ENCODE data around the gene COBL.

Gene COBL

DNA sequence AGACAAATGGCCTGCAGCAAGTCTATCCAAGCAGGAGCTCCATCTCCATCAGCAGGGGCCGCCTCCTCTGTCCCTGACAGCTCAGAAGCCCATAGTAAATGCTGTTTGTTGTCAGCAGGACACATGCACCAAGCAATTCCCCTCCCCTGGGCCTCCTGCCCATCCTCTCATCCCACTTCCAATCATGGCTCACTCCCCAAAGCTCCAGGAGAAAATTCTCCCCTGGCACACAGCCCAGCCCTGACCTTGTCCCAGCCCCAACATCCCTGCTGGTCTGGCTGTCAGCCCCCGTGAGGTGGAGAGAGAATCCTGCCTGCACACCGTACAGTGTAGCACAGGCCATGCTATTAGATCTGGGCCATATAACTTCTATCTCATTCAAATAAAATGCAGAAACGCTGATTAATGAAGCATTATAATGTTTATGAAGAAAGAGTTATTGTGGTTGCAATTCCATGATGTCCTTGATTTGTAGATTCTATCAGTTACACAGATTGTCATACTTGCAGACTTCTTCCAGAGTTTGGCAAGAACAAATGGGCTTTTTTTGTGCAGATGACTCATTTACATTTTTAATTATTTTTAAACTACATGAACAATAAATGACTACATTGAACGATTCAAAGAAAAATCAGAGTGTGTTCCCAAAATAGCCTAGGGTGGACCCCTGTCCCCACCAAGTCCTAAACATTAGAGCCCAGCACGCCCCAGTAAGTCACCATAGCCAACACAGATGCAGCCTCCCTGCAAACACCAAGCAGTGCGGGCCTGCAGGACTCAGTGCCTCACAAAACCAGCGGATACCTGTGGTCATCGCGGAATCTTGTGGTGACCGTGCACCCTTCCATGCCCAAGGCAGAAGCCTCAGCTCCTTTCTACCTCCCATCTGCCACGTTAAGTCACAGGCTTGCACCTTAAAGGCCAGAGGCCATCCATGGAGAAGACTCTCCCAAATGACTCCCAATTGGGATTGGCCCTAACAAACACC, 70.1 kb downstream of the COBL start:
- no peak for DNase-seq

DNA sequence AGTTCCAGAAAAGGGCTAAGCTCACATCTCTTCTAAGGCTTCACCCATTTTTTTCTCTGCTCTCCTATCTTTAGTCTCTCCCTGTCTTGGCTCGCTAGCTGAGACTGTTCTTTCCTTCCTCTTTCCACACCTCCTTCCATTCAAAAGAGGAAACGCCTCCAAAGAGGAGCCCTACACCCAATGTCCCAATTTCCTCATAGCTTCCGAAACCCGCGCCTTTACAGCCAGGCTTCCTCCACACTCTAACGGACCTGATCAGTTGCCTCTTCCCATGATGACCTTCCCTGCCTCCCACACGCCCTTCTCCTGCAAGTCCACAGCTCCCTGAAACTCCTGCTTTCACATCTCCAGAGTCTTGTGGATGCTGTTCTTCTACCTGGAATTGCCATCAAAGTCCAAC, 71.7 kb downstream of the COBL start:
- DNase-seq: no peak

DNA sequence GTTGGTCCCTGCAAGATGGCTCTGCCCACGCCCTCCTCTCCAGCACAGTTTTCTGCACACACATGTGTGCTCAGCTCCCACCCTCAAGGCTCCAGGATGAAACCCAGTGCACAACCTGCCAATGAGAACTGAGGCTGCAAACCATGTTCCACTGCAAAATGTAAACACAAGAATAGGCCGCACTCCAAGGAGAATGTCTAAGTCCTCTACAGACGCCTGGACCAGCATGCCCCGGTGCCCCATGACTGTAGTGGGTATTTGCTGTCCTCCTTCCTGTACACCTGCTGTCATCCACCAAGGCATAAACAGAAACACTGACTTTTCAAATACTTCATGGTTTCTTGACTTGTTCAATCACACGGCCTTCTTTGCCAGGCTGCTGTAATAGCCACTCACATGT, 72.6 kb downstream of the COBL start:
- DNase-seq: no peak

DNA sequence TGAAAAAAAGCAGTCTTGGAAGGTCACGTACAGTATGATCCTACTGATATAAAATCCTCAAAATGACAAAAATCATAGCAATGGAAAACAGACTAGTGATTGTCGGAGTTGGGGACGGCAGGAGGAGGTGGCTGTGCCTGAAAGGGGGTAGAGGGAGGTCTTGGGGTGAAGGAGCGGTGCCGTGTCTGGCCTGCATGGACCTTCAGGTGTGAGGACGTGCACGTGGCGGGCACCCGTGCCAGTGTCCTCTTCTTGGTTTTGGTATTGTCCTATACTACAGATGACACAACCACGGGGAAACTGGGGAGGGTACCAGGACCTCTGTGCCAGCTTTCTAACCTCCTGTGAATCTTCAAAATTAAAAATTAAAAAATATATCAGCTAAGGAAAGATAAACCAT, 73.0 kb downstream of the COBL start:
- DNase-seq: no peak

DNA sequence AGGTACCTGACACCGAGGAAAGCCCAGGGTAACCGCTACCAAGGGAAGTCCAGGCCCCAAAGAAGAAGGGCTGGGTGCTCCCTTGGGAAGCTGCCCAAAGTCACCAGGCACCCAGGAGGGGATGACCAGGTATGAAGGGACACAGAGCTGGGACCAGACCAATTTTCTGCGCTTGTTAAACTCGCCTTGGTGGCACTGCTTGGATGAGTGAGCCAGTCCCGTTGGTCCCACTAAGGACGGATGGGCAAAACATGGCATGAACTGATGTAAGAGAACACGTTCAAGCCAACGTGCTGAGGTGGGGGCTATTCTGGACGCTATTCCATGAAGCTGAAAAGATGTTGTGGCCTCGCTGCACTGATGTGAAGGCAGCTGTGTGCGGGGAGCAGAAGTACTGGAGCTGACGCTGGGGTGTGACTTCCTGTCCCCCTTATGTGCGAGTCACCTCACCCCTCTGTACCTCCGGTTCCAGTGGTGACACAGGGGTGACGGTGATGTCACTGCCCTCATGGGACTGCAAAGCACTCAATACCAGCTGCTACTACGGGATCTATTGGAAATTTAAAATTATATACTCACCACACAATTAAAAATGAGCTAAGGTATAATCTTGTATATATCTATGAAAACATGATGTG, 73.6 kb downstream of the COBL start:
- no peak for DNase-seq

DNA sequence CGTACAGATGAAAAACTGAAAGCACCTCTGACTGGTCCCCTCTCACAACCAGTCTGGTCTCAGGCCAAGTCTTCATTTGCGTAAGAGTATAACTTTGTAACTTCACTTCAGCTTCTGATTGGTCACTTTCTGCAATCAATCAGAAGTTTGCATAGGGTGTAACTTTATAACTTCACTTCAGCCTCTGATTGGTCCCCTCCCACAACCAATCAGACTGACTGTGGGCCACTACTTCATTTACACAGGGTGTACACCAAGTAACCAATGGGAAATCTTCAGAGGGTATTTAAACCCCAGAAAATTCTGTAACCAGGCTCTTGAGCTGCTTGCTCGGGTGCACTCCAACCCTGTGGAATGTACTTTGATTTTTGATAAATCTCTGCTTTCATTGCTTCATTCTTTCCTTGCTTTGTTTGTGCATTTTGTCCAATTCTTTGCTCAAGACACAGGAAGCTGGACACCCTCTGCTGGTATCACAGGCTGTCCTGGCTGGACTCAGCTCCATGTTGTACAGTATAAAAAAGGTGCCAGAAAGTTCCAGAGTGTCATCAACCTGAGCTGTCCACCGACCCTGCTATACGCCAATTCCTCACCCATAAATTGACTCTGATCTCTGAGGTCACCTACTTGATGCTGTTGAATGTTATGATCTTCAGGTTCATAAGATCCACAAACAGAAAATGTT, 74.5 kb downstream of the COBL start:
- DNase-seq: no peak

DNA sequence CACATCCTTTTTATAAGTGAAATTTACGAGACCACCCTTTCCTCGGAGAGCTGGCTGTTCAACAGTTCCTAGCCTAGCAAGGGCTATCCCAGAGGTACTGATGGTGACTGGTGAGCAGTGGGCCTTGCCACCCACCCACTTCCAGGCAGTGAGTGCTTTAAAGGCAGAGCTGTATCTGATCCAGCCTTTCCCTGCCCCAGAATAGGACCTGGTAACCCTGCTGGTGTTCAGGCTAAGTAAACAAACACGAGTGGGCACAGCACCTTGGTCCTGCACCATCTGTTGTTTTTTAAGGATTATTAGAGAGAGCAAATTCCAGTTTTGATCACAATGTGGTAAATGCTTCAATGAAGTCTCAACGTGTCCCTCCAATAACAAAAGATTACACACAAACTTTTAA, 75.7 kb downstream of the COBL start:
- no peak for DNase-seq

DNA sequence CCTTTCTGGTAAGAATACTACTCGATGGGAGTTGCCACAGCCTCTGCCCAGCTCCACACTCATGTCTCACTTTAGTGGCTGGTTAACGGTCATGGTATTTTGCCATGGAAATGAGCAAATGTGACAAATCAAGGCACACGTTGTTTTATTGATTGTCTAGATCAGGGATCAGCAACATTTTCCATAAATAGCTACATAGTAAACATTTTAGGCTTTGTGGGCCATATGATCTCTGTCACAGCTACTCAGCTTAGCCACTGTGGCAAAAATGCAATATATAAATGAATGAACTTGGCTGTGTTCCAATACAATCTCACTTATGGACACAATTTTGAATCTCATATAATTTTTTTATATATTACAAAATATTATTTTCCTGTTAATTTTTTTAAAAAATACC, 76.9 kb downstream of the COBL start:
- DNase-seq: no peak

DNA sequence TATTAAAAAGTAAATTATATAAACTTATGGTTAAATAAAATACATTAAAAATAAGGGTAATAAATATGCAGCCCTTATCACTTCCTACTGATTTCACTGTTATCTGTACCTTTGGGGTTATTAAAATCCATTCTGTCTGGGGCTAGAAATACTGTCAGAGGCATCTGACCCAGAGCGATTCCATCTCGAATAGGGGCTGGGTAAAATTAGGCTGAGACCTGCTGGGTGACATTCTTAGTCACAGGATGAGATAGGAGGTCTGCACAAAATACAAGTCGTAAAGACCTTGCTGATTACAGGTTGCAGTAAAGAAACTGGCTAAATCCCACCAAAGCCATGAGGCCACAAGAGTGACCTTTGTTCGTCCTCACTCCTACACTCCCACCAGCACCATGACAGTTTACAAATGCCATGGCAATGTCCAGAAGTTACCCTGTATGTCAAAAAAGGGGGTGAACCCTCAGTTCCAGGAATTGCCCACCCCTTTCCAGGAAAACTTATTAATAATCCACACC, 77.6 kb downstream of the COBL start:
- DNase-seq: no peak

DNA sequence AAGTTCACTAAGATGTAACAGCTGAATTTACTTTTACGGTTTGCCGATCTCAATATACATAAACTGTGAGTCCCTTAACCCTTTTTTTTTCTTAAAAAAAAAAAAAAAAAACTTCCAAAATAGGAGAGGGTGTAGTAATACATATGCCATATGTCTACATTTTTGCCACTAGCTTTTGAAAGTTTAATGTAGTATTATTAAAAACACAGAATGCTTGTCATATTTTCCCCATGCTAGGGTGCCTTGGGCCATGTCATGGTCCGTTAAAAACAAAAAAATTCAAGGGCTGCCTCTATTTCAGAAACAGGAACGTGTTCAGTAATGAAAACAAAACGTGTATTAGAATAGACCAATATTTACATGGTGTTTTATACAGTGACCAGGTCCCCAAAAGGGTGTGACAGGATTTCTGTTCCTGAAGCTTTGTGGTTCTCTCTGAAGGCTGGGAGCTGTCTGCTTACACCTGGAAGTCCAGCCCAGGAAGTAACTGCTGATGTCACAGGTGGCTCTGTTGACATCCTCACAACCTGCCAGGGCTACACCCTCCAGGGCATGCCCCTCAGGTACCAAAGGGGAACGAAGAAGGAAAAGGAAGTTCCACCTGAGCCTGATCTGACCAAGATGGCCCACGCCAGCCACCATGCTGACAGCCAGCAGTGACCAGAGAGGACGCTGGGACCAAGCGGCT, 79.0 kb downstream of the COBL start:
- DNase-seq: peak; percentile 38

DNA sequence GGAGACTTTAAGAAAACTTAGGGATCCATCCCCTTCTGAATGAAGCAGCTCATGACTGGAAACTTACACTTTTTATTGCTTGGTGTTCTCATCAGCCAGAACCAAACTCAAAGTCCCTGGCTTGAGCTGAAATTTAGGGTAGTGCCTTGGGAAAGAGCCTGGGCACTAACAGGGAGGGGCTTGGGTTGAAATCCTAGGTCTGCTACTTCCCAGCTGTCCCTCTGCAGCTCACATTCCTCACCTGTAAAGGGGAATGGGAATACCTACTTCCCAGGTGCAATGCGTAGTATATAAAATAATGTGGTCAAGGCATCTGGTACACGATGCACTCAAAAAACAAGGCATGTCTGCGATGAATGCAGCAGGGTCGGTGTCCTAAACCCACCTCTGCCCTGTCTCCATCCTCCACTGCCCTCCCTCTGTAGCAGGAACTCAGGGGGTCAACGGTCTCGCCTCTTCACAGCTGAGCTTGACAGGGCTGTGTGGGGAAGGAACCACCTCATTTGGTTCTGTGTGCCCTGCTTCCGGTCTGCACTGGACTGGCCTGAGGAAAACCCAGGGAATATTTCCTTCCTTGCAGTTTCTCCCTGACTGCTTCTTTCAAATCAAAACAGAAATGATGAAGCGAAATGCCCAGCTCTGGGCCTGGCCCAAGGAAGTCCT, 80.0 kb downstream of the COBL start:
- no peak for DNase-seq

DNA sequence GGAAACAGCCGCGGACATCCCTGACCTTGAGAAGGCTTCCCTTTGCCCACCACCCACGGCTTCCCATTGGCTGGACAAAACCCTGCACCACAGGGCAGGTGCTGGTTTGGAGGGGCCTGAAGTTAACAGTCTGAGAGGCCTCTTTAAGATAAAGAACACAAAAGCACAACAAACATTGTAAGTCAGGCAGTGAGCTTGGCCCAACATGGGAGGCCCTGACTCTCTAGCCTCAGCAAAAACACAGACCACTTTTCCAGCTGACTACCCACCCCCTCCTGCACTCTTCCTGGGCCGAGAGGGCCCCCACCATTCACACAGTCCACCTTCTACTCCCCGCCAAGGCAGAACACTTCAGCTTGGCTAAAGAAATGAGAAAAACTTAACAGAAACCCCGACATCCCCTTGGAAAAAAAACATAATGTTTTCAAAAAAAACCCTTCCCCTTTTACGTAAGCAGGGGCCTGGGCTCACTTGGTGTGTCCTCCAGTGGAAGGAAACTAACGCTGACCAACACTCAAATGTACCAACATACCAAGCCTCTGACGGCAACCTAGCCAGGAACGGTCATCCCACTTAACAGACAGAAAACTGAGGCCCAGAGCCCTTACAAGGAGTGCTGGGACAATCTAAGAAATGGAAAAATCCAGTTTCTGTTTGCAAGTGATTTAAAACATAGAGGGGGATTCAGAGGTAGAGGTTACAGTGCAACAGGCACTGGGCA, 80.9 kb downstream of the COBL start:
- DNase-seq: no peak

DNA sequence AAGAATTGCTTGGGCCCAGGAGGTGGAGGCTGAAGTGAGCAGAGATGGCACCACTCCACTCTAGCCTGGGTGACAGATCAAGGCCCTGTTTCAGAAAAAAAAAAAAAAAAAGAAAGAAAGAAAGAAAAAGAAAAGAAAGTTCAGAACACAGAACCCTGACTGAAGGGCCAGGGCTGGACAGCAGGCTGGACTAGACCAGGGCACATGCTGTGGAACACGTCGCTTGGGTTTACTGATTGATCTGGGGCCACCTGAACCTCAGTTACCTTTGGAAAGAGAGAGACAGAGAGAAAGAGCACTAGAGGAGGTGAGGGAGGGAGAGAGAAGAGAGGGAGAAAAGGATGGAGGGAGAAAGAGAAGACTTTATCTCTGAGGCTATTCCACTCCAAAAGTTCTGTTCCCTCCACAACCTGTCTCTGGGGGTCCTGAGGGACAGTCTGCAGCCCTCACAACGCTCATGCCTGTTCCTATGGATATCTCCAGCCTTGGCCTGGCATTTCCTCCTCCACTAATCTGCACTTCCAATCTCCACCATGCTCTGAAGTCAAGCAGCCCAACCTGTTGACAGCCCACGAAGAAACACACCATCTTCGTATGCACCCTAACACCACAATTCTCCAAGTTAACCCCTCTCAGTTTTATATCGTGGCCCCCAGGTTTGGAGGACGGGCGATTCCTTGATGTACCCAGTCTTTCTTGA, 81.8 kb downstream of the COBL start:
- DNase-seq: no peak

DNA sequence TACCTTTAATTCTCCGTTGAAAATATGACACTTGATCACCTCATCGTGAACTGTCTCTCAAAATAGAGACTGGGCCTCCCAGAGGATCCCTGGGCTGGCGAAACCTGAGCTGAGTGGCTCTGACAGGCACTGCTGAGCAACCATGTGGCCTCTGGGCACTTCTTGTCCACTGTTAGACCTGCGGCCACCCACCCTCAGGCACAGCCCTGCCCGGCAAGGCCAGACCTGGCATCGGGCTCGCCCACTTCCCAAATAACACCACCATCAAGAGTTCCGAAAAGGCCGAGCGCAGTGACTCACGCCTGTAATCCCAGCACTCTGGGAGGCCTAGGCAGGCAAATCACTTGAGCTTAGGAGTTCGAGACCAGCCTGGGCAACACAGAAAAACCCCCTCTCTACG, 82.5 kb downstream of the COBL start:
- no peak for DNase-seq

DNA sequence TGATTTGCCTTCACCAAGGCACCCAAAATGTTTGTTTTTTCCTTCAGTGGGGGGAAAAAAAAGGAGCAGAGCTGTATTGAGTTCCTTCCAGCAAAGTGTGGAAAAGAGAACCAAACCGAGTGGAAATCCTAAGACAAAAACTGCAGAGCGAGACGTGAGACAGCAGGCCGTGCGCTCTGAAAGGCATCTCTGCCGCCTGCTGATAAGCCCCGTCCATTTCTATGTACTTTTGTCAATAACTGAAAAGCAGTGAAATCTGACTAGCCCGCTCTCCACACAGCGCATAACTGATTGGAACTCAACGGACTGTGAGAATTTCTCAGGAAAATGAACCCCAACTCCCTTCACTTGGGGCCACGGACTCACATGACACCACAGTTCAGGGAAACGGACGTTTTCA, 83.2 kb downstream of the COBL start:
- DNase-seq: no peak

DNA sequence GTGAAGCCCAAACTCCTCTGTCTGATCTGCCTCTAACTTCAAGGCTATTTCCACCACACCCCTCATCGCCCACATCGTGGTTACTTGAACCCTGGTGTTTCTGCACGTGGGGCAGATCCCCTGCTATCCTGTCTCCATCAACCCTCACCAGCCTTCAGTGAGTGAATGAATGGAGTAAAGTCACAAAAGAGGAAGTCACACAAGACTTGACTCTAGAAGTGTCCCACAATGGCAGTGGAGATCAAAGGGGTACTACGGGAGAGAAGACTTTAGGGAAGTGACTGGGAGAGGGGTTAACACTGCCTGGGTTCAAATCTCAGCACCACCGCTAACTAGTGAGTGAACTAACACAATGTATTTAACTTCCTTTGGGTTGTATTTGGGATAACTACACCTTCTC, 85.9 kb downstream of the COBL start:
- DNase-seq: no peak

DNA sequence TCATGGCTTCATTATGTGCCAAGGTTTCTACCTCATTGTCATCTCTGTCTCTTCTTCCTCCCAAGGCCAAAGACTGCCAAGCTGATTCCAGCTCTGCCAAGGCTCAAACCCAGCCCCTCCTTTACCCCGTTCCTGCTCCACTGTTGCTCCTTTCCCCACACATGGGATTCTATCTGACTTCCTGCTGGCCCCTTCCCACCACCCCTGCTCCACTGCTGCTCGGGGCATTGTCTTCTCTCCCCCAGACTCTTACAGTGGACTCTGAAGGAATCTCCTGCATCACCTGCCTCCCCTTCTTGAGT, 86.3 kb downstream of the COBL start:
- DNase-seq: no peak

DNA sequence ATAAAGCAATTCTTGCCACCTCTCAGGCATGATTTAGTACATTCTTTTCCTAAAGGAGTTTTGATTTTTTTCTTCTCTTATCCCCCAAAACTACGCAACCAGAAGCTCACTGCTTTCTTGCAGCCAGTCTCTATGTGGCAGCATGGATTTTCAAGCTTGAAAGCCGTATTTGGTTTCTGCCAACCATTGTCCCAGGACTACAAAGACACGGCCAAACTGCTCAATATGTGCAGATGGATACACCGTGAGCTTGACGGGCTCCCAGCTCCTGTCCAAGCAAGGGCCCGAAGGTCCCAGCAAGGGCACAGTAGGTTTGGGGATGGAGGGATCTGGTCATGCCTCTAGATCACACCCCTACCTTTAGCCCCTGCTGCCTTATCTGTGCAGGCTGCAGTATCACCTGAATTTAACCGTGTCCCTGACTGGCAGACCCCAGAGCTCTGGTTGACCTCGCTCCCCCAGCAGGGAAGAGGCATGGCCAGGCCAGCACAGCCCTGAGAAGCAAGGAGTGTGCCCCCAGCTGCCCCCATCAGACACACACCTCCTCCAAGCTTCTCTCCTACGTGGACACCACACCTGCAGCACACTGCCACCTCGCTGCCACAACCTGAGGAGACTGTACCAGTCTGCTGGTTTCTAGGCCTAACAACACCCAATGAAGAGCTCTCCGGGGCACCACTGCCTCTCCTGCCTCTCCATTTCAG, 86.8 kb downstream of the COBL start:
- DNase-seq: no peak

DNA sequence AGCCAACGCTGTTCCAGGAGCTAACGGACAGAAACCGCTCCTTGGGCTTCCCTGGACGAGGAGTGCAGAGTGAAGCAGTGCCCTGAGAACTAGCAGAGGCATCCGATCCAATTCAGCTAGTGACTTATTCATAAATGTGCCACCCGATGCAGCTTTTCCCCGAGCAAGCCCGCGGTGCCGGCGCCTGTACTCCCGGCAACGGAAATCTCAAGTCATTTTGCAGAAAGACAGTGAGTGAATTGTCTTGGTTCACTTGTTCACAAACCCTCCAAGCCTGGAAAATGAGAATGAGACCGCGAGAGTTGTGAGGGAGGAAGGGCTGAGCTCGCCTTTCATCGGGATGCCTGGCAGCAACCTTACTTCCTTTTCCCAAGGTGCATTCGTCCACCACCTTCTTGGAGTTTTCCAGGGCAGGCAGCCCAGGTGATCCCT, 87.5 kb downstream of the COBL start:
- DNase-seq: no peak

DNA sequence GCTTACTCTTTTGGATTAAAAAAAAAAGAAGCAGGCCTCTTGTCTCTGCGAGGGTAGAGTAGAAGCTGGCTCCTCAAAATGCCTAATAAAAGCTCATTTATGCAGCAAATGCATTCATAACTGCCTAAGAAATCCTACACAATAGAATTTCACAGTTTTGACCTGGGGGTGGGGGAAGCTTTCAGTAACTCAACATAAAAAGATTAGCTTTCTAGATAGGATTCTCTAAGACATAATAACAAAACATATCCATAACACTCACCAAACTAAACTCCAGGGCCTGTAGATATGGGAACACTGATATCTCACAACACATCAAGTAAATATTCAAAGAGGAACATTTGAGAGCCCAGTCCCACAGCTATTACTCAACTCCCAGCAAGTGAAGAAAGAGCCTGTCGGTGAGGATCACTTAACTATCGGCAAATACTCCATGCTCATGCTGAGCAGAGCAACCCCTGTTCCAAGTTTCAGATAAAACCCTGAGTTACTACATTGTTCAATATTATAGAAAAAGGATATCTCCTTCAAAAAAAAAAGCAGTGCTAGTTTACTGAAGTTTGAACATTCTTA, 88.1 kb downstream of the COBL start:
- DNase-seq: no peak

All from NCI-H2029 (cell line).